Measurements from ENCODE around the gene PLLP. TPM values are rescaled to one million over a fixed set of nuclear protein-coding genes. Genes with fewer than 3 reads are reported as not detected.

Gene PLLP, protein sequence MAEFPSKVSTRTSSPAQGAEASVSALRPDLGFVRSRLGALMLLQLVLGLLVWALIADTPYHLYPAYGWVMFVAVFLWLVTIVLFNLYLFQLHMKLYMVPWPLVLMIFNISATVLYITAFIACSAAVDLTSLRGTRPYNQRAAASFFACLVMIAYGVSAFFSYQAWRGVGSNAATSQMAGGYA
- polyA plus RNA-seq (2013, experiment 1 of 2; ENCODE audit: insufficient read length), result 7.4 TPM
- 3.4 TPM for polyA plus RNA-seq (2013, experiment 2 of 2; ENCODE audit: insufficient read length)

DNA sequence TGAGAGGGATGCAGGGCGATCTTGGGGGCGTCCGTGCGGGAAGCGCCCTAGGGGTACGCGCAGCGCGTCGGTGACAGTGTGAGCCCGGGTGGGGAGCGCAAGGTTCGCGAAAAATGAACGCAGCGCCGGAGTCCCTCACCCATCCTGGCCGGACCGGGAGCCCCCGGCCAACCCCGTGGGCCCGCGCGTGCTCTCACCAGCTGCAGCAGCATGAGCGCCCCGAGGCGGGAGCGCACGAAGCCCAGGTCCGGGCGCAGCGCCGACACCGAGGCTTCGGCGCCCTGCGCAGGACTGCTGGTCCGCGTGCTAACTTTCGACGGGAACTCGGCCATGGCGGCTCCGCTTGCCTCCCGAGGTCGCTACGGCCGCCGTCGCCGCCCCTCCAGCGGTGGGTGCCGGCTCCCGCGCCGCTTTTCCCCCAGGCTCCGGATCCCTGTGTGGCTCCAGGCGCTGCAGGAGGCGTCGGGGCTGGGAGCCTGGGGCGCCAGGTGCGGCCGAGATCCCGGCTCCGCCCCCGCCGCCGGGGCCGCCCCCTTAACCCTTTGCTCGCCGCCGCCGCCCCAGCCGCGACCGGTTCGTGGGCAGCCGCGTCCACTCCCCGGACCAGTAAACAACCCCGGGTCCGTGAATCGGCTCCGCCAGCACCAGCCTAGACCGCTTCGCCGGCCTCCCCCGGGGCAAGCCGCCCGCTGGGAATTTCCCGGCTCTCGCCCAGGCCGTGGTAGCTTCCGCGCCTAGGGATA lies at the start of gene PLLP:
Gene PLLP (minus strand): TSS at position 464 of the 743 bp plus-strand sequence. CDS start 132 bp downstream, at position 332.
- DNase-seq, result peak; percentile 26

DNA sequence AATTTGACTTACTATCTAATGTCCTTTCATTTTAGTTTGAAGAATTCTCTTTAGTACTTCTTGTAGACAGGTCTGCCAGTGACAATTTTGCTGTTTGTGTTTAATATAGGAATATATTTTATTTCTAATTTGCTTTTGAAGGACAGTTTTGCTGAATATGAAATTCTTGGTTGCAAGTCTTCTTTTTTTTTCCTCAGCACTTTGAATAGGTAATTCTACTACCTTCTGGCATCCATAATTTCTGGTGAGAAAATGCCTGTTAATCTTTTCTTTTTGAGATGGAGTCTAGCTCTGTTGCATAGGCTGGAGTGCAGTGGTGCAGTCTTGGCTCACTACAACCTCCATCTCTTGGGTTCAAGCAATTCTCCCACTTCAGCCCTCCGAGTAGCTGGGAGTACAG lies 48.9 kb upstream of the PLLP start:
- no peak for DNase-seq

DNA sequence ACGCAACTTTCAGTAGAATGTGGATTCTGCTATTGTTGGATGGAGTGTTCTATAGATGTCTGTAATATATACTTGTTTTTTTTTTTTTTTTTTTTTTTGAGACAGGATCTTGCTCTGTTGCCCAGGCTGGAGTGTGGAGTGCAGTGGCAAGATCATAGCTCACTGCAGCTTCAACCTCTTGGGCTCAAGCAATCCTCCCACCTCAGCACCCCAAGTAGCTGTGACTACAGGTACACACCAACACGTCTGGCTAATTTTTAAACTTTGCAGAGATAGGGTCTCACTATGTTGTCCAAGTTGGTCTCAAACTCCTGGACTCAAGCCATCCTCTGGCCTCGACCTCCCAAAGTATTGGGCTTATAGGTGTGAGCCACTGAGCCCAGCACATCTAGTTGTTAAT lies 46.9 kb upstream of the PLLP start:
- DNase-seq, result no peak

DNA sequence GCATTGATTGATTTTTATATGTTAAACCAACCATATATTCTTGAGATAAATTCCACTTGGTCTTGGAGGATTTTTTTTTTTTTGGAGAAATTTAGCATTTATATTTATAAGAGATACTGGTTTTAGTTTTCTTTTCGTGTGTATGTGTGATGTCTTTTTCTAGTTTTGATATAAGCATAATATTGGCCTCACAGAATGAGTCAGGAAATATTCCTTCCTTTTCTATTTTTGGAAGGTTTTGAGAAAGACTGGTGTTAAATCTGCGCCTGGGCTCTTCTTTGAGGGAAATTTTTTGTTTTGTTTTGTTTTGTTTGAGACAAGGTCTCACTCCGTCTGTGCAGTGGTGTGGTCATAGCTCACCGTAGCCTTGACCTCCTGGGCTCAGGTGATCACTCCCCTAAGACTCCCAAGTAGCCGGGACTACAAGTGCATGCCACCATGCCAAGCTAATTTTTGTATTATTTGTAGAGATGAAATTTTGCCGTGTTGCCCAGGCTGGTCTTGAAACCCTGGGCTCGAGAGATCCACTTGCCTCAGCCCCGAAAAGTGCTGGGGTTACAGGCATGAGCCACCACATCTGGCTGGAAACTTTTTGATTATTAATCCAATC lies 45.4 kb upstream of the PLLP start:
- DNase-seq, result no peak

DNA sequence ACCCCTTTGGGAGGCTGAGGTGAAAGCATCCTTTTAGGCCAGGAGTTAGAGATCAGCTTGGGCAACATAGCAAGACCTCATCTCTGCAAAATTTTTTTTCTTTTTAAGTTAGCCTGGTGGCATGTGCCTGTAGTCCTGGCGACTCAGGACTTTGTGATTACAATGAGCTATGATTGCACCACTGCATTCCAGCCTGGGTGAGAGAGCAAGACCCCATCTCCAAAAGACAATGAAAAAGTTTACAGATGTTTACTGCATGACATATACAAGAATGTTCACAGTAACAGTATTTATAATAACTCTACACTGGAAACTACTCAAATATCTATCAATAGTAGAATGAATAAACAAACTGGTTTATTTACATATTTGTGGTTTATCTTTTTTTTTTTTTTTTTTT lies 41.0 kb upstream of the PLLP start:
- peak; percentile 44 for DNase-seq

DNA sequence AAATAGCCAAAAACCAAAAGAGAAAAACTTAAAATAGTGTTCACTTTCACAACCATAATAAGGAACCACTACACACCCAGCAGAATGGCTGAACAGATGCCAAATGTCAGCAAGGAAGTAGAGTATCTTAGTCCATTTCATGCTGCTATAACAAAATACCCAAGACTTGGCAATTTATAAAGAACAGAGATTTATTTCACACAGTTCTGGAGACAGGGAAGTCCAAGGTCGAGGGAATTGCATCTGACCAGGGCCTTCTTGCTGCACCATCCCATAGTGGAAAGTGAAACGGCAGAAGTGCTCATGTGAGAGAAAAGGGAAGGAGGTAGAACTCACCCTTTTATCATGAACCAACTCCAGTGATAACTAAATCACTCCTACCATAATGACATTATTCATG lies 40.3 kb upstream of the PLLP start:
- no peak for DNase-seq

DNA sequence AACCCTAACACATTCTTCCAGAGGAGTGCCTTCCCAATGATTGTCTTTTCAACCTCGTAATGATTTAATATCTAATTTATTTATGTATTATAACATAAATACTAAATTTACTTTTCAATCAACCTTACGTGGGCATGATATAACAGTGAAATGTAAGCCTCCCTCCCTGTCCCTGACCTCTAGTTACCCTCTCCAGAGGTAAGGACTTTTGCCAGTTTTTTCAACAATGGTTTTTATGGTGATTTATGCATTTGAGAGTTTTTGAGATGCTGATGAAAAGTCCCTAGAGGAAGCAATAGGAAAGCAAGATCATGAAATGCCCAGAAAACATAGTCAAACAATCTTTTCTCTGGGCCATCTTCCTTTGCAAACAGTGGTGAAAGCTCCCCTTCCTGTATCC lies 35.2 kb upstream of the PLLP start:
- DNase-seq, result no peak

DNA sequence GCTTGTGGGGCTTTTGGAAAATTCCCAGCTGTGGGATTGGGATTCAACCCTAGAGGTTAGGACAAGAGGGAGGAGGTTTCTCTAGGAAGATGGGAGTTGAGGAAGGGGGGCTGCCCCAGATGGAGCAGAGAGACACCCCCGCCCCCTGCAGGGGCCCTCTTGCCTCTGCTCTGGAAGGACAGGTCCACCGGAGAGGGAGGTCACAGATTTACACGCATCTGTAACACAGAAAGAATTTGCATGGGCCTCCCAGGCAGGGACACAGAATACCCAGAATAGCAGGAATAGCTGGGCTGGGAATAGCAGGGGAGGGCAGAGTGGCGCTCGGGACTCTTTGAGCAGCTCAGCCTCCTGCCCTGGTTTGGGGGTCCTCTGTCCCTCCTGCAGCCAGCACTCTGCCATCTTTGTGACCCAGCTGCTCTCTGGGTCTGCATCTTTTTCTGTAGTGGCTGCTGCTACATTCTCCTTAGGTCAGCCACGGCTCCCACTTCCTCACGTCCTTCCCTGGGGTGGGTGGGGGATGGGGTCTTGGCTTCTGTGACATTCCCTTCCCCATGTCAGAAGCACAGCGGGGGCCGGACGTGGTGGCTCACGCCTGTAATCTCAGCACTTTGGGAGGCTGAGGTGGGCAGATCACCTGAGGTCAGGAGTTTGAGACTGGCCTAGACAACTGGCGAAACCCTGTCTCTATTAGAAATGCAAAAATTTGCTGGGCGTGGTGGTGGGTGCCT lies 33.9 kb upstream of the PLLP start:
- DNase-seq, result peak; percentile 90

DNA sequence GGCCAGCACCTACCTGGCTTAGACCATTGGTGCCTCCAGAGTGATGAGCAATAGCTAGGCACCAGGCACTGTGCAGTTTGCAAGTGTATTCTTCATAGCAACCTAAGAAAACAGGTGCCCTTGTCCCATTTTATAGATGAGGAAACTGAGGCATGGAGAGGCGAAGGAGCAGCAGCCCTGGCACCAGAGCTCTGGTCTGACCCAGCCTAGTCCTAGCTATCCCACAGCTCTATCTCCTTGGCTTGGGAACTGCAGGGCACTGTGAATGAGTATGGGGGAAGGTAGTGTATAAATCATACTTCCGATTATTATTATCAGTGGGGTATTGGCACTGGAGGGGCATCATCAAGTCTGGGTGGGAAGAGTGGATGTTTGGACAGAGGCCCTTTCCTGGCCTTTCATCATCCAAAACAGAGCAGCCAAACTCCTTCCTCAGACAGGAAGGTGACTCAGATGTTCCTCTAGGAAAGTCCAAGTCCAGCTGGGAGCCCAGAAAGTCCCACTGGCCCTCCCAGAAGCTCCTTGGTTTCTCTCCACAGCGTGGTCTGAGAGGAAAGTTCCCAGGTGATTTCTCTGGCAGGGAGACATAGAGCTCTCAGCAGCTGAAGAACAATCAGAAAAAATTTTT lies 32.0 kb upstream of the PLLP start:
- DNase-seq, result peak; percentile 94

DNA sequence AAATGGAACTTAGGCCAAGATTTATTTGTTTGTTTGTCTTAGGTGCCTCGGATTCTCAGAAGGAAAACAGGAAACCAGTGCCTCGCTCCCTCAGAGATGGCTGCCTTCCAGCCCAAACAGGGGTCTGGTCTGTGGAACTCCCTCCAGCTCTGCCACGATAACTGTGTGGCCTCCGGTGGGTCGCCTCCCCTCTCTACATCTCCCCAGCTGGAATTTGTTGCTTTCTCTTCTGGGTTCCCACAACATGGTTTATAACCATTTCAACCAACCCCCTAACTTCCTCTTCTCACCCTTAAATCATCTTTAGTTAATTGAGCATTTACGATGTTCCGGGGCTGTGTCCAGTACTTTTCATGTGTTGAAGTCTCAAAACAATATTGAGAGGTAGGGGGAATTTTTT lies 30.9 kb upstream of the PLLP start:
- no peak for DNase-seq

DNA sequence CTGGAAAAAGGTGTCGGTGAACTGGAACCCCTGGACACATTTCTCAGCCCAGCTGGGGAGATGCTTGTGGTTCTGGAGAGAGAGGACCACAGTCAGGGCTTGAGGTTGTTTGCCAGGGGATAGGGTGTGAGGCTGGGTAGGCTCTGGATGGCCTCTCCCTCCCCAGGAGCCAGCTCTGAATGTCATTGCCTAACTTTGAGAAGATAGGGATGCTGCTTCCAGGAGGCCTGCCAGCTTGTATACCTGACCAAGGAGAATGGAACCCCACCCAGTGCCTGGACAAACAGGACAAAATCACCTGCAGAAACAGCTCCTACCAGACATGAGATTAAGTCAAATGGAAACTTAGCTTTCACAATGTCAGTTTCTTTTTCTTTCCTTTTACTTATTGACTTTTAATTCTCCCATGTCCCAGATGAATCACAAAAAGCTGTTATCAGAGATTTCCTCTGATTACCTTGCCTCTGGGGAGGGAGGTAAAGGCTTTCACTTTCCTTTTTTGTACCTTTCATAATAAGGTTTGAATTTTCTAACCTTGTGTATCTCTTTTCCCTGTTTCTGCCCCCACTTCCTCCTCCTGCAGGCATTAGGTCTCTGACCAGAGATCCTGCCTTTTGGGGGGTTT lies 29.8 kb upstream of the PLLP start:
- DNase-seq, result peak; percentile 25

DNA sequence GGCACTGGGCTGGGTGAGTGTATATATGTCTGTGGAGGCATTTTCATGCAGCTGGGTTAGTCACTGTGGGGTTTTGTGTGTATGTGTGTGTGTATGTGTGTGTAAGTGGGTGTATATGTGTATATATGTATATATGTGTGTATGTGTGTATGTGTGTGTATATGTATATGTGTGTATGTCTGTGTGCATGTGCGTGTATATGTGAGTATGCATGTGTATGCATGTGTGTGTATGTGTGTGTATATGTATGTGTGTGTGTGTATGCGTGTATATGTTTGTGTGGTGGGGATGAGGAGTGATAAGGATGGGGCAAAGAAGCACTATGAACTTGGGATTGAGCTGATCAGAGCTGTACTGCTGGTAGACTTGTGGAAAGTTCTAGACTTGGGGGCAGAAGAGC lies 29.0 kb upstream of the PLLP start:
- DNase-seq, result no peak

DNA sequence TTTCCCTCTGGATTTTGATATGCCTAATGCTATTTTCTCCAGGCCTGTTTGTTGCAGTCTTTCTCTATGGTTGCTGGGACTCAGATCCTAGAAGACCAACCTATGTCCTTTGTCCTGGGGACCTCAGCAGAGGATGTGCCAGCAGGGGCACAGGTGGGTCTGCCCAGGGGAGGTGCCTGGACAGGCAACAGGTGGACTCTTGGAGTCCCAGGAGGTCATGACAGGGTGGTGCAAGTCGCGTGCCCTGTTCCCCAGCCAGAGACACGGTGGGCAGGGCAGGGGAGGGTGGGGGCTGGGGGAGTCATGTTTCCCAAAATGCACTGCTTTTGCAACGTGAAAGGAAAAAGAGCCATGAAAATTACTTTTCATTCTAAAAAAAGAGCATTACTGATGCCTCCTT lies 26.3 kb upstream of the PLLP start:
- no peak for DNase-seq

DNA sequence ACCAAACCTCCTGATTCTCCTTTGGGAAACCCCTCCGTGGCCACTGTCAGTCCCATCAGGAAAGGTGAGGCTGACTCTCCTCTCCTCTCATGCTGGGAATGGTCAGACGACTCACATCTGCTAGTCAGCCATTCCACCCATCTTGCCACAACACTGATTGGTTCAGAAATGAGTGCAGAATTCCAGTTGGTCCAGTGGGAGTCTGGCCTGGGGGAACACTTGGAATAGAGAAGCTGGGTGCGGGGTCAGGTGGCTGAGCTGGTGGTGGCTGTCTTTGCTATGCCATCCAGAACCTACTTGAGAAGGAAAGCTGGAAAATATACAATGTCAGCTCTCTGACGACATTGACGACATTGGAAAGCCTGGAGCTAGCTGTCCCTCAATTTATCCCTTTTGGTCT lies 23.6 kb upstream of the PLLP start:
- no peak for DNase-seq

DNA sequence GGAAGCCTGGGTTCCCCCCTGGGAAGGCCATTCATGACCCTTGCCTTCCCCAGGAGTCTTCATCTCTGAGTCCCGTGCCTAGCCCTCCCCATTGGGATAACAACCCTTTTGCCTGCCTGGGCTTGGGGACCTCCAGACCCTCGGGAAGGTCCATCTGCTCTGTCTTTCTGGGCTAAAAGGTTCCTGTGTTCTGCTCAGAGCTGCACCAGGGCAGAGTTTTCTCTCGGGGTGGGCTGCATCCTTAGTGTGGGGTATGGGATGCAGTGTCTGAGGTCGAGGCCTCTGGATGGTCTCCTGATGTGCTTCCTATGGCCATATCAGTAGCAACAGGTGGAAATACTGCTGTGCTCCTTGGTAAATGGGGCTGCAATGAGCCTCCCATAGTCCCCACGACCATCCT lies 22.9 kb upstream of the PLLP start:
- DNase-seq, result no peak

DNA sequence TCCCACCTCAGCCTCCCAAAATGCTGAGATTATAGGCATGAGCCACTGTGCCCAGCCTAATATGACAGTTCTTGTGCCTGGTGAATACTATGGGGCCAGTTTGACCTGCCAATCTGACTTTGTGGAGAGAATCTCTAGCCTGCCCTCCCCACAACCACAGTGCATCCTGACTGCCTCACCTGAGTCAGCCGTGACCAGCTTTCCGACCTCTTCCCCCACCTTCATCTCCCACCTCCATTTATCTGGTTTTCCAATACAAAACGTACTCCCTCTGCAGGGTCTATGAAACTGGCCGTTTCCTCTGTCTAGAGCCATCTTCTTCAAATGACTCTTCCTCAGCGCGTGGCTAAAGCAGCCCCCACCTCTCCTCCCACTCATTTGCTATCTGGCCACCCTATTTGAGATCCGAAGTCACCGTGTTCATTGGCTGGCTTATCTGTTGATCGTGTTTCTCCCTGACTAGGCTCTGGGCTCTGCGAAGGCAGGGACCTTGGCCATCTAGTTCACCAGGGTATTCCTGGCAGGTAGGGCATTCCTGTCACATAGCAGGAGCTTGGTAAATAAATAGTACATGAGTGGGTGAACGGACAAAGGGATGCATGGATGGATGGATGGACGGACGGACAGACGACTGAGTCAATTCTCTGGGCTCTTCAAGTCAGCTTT lies 22.3 kb upstream of the PLLP start:
- no peak for DNase-seq

DNA sequence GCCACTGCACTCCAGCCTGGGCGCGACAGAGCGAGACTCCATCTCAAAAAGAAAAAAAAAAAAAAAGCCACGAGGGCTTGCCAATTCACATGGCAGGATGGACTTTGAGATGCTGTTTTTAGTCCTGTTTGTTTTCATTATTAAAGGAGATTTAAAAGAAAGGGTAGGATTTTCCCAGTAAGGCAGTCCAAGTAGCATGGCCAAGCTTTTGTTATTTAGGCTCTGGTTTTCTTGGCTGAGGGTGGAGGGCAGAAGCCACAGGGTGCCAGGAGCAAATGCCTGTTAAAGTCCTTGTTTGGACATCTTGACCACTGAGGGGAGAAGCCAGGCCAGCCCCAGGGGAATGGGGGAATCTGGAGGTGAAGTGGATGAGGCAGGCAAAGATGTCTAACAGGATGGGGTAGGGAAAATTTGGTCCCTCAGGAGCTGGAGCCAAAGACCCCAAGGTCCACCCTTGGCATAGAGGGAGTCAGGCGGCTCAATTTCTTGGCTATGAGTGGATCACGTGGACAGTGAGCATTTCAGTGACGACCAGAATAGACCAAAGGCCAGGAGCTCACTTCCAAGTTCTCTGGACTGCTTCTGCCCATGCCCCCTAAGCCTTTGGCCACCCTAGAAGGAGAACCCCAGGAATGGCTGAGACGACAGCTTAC lies 20.8 kb upstream of the PLLP start:
- DNase-seq, result no peak

DNA sequence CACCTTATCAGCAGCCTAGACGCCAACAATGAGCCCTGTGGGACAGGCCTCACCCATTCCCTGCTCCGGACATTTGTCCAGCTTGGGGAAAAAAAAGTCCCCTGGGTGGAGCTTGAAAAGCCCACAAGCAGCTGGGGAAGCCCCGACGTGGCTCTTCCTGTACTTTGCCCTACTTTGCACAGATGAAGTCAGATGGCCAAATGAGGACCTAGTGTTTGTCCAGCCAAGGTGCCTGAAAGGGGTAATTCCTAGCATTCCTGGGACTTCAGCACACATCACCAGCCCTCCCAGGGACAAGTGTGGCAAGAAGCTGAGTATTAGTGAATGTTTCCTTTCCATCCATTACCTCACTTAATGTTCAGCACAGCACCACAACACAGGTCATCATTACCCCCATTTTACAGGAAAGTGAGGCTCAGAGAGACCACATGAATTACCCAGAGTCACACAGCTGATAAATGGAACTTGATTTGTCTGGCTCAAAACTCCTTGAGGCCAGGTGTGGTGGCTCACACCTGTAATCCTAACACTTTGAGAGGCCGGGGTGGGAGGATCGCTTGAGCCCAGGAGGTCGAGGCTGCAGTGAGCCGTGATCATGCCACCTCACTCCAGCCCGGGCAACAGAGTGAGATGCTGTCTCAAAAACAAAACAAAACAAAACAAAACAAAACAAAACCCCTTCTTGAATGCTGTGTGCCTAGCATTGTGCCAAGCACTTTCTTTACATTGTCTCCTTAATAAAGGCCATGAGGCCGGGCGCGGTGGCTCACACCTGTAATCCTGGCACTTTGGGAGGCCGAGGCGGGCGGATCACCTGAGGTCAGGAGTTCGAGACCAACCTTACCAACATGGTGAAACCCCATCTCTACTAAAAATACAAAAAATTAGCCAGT lies 19.9 kb upstream of the PLLP start:
- DNase-seq, result peak; percentile 75

DNA sequence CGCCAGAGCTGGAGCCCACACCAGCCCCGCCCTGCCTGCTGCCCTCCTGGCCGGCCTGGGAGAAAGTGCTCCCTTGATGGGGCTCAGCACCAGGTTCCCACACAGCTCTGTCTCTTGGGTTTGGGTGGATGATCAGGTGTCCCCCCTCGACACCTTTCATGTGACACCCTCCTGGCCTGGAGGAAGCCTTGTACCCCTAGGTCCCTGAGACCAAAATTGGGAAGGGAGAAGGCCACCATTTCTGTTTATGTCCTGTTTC lies 19.4 kb upstream of the PLLP start:
- no peak for DNase-seq

All from fibroblast of skin of back (primary cell).